ENCODE results near the gene SRSF9. TPM values are rescaled to one million over a fixed set of nuclear protein-coding genes. Genes with fewer than 3 reads are reported as not detected.
A peak's percentile ranks its signal among the peaks of the same experiment; 100 is the strongest.

SRSF9 gene
- total RNA-seq, 1 donor from 2014 or later, result 239 TPM

DNA sequence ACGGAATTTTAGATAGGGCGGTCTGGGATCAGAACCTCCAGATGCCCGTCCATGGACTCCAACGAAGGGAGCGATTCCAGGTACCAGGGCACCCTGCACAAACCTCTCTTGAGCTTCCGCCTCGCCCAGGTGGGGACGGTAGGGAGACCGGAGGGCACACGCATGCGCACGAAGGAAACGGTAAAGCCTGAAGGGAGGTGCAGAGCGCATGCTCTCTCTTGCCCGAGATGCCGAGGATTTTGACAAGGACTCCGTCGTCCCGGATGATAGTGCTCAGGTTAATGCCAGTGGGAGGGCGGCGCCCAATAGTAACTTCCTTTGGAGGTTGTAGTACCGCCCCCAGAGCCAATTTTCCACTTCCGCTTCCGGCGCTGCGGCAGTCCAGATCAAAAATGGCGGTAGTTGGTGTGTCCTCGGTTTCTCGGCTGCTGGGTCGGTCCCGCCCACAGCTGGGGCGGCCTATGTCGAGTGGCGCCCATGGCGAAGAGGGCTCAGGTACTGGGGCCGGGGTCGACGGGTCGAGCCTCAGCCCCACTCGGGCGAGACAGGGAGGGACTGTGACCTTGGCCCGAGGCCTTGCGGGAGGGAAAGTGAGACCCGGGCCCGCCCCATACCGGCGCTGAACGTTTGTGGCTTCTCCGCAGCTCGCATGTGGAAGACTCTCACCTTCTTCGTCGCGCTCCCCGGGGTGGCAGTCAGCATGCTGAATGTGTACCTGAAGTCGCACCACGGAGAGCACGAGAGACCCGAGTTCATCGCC lies 31.6 kb downstream of the SRSF9 start, which contains the start of gene COX6A1:
Gene COX6A1 (plus strand): TSS at position 379 of the 760 bp plus-strand sequence. CDS start 14 bp downstream, at position 393.
- DNase-seq (ENCODE audit: low spot score), result peak; percentile 97
- no peaks in the 10 kb centered on the region for H3K9me3 Mint-ChIP-seq
- H3K4me1 Mint-ChIP-seq (ENCODE audit: low read depth), result peaks cover 31% of the 10 kb centered on the region
- H3K27me3 Mint-ChIP-seq (ENCODE audit: insufficient read depth), result no peaks in the 10 kb centered on the region
- intact Hi-C loops (cut with micrococcal nuclease), result loop anchor here (1.0 to 10.0 kb wide), 12 partner anchors 8 to 597 kb away; partner anchors contain the start of genes GATC, MLEC, OASL and POP5
- peak within 1 kb of the TSS; percentile 100 for H3K4me3 Mint-ChIP-seq
- H3K27ac Mint-ChIP-seq, result peak within 1 kb of the TSS; percentile 98
- H3K36me3 Mint-ChIP-seq (ENCODE audit: low read depth), result peaks cover 22% of the 10 kb centered on the region

DNA sequence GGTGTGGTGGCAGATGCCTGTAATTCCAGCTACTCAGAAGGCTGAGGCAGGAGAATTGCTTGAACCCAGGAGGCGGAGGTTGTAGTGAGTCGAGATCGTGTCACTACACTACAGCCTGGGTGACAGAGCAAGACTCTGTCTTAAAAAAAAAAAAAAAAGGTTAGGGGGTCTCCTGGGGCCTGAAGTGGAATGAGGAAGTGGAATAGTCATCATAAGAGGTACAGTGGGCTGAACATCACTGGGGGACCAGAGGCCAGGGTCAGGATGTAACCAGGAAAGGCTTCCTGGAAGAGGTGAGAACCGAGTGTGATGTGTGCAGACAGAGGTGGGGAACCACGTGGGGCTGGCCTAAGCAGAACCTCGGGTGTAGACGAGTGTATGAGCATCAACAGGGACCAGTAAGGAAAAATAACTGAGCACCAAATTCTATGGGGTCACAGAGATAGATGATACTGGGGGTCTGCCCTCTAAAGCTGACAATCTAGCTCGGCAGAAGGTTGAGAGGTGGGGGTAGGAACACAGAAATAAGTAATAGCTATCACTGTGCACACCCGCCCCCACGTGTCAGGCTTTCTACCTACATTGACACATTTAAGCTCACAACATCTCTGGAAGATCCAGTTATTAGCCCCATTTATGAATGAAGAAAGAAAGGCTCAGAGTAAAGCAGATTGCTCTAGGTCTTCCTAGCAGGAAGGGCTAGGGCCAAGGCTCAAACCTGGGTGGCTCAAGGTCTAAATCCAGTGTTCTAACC lies 36.6 kb downstream of the SRSF9 start:
- DNase-seq (ENCODE audit: low spot score), result no peak
- Mint-ChIP-seq H3K36me3 (ENCODE audit: low read depth) (no peaks in the 10 kb centered on the region), H3K4me1 (ENCODE audit: low read depth) (peaks cover 16% of the 10 kb centered on the region), H3K4me3 (no peak overlapping the region), H3K27ac (no peak overlapping the region), H3K9me3 (no peaks in the 10 kb centered on the region), H3K27me3 (ENCODE audit: insufficient read depth) (peaks cover 7% of the 10 kb centered on the region)
- intact Hi-C loops (cut with micrococcal nuclease), result loop anchor here (10.0 kb wide), 2 partner anchors 318 to 602 kb away; partner anchors contain the start of genes OASL and RAB35

DNA sequence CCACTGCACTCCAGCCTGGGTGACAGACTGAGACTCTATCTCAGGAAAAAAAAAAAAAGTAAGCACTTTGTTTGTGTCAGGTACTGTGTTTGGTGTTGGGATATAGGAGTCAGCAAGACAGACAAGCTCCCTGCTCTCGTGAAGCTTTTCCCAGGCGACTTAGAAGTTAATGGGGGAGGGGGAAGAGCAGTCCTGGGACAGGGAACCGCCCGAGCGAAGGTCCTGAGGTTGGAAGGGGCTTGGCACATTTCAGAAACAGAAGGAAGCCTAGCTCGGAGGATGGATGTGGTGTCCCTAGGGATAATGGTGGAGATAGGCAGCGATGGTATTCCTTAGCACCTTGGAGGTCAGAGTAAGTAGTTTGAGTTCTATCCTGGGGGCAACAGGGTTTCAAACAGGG lies 40.2 kb downstream of the SRSF9 start:
- H3K9me3 Mint-ChIP-seq, result no peaks in the 10 kb centered on the region
- no peak overlapping the region for H3K4me3 Mint-ChIP-seq
- no peaks in the 10 kb centered on the region for H3K36me3 Mint-ChIP-seq (ENCODE audit: low read depth)
- H3K27me3 Mint-ChIP-seq (ENCODE audit: insufficient read depth), result peaks cover 15% of the 10 kb centered on the region
- intact Hi-C loops (cut with micrococcal nuclease), result no loop called here
- DNase-seq (ENCODE audit: low spot score), result no peak
- peaks cover 10% of the 10 kb centered on the region for H3K4me1 Mint-ChIP-seq (ENCODE audit: low read depth)
- no peak overlapping the region for H3K27ac Mint-ChIP-seq

DNA sequence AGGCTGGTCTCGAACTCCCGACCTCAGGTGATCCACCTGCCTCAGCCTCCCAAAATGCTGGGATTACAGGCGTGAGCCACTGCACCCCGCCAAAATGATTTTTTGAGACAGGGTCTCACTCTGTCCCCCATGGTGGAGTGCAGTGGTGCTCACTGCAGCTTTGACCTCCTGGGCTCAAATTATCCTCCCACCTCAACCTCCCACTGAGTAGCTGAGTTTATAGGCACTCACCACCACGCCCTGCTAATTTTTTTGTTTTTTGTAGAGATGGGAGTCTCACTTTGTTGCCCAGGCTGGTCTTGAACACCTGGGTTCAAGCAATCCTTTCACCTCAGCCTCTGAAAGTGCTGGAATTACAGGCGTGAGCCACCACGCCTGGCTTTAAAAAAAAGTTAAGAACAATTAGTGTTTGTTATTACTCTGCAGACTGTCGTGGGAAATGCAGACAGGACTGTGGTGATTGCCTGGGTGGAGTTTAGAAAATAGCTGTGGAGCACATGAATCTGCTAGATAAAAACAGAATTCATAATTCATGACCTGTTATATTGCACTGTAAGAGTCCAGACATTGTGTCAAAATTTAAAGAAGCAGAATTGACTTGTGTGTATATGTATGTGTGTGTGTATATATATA lies 40.8 kb downstream of the SRSF9 start:
- Mint-ChIP-seq H3K36me3 (ENCODE audit: low read depth) (no peaks in the 10 kb centered on the region), H3K4me3 (no peak overlapping the region), H3K27ac (no peak overlapping the region), H3K4me1 (ENCODE audit: low read depth) (peaks cover 10% of the 10 kb centered on the region), H3K9me3 (no peaks in the 10 kb centered on the region), H3K27me3 (ENCODE audit: insufficient read depth) (peaks cover 18% of the 10 kb centered on the region)
- DNase-seq (ENCODE audit: low spot score), result no peak
- intact Hi-C loops (cut with micrococcal nuclease), result no loop called here

DNA sequence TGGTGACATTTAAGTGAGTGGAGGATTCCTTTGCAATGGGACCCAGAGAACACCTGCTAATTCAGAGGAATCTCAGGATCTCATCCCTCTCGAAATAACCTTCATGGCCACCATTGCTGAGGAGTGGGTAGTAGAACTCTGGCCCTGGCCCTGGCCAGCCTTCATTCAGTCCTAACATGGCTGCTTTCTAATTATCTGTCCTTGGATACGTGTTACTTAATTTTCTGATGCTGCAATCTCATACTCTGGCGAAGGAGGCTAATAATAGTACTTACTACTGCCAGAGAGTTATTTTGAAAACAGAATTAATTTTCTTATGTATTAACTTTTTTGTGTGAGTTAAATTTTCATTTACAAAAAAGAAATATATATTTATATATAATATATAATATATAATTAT lies 43.8 kb downstream of the SRSF9 start:
- Mint-ChIP-seq H3K27ac (no peak overlapping the region), H3K9me3 (no peaks in the 10 kb centered on the region), H3K27me3 (ENCODE audit: insufficient read depth) (peaks cover 22% of the 10 kb centered on the region), H3K4me3 (no peak overlapping the region), H3K4me1 (ENCODE audit: low read depth) (peaks cover 4% of the 10 kb centered on the region), H3K36me3 (ENCODE audit: low read depth) (no peaks in the 10 kb centered on the region)
- intact Hi-C loops (cut with micrococcal nuclease), result no loop called here
- no peak for DNase-seq (ENCODE audit: low spot score)

DNA sequence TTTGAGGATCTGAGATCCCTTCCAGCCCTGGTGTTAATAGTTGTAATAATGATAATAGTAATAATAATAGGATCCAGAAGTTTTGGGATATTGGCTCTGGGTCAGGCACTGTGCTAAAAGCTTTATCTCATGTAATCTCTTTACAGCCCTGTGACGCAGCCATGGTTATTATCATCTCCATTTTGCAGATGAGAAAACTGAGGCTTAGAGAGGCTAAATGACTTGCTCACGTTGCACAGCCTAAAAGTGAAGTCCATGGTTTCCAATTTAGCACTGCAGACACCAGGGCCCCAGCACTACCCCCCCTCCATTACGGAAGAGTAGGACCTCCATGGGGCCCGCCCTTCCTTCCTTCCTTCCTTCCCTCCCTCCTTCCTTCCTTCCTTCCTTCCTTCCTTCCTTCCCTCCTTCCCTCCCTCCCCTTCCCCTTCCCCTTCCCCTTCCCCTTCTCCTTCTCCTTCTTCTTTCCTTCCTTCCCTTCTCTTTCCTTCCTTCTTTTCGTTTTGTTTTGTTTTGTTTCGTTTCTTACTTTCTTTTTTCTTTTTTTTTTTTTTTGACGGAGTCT lies 46.6 kb downstream of the SRSF9 start:
- Mint-ChIP-seq H3K9me3 (no peaks in the 10 kb centered on the region), H3K27me3 (ENCODE audit: insufficient read depth) (peaks cover 22% of the 10 kb centered on the region), H3K36me3 (ENCODE audit: low read depth) (no peaks in the 10 kb centered on the region), H3K27ac (no peak overlapping the region), H3K4me1 (ENCODE audit: low read depth) (no peaks in the 10 kb centered on the region), H3K4me3 (no peak overlapping the region)
- no peak for DNase-seq (ENCODE audit: low spot score)
- intact Hi-C loops (cut with micrococcal nuclease), result no loop called here

DNA sequence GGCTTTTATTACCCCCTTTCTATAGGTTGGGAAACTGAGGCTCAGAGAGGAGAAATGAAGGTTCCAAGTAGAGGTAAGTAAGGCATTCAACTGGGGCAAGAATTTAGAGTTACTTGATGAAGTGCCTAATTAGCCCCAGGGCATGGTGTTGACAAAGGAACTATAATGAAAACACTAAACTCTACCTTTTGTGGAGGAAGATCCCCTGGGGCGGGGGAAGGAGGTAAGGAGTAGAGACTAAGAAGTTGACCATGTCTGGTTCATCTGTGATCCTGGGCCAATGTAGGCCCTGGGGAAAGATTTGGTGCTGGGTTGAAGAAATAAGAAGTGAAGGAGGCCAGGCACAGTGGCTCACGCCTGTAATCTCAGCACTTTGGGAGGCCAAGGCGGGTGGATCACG lies 47.8 kb downstream of the SRSF9 start:
- Mint-ChIP-seq H3K27ac (no peak overlapping the region), H3K27me3 (ENCODE audit: insufficient read depth) (peaks cover 17% of the 10 kb centered on the region), H3K4me1 (ENCODE audit: low read depth) (no peaks in the 10 kb centered on the region), H3K9me3 (no peaks in the 10 kb centered on the region), H3K4me3 (no peak overlapping the region), H3K36me3 (ENCODE audit: low read depth) (no peaks in the 10 kb centered on the region)
- intact Hi-C loops (cut with micrococcal nuclease), result no loop called here
- no peak for DNase-seq (ENCODE audit: low spot score)

DNA sequence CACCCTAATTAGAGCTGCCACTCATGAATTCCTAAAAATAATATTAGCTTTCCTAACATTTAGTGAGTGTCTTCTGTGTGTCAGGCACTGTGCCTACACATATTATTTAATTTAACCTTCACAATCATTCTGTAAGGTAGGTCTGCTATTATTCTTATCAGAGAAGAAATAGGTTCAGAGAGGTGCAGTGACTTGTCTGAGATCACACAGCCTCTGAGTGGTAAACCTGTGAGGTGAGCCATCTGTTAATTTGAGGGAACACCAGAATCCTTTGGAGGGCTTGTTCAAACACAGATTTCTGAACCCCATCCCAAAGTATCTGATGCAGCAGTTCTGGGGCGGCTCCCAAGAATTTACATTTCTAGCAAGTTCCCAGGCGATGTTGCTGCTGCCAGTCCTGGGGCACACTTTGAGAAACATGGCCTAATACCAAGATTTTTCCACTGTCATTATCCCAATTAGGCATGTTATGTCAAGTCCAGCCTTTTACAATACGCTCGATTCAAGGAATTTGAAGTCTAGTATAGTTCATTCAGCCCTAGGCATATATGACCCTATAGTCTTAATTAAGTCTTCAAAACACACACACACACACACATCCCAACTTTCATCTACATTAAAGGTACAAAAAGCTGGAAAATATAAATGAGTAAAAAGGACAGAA lies 51.5 kb downstream of the SRSF9 start:
- Mint-ChIP-seq H3K36me3 (ENCODE audit: low read depth) (no peaks in the 10 kb centered on the region), H3K27me3 (ENCODE audit: insufficient read depth) (peaks cover 11% of the 10 kb centered on the region), H3K4me1 (ENCODE audit: low read depth) (no peaks in the 10 kb centered on the region), H3K4me3 (no peak overlapping the region), H3K9me3 (no peaks in the 10 kb centered on the region), H3K27ac (no peak overlapping the region)
- intact Hi-C loops (cut with micrococcal nuclease), result no loop called here
- no peak for DNase-seq (ENCODE audit: low spot score)

DNA sequence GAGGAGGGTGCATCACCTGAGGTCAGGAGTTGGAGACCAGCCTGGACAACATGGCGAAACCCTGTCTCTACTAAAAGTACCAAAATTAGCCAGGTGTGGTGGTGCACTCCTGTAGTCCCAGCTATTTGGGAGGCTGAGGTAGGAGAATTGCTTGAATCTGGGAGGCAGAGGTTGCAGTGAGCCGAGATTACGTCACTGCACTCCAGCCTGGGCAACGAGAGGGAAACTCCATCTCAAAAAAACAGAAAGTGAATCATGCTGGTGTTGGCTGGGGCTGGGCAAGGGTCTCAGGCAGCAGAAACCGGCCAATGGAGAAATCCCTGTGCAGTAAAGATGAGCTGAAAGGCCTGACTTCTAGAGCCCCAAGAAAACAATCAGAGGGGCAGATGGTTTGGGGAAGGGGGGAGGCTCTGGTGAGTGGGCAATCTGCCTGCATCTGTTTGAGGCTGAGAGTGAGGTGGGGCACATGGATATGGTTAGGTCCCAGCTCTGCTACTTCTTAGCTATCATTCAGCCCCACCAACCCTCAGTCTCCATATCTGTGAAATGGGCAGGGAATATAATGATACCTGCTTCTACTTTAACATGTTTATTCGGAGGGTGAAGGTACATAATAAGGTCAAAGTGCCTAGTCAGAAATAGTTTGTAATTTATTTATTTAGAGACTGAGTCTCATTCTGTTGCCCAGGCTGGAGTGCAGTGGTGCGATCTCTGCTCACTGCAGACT lies 52.9 kb downstream of the SRSF9 start:
- H3K4me1 Mint-ChIP-seq (ENCODE audit: low read depth), result no peaks in the 10 kb centered on the region
- H3K27me3 Mint-ChIP-seq (ENCODE audit: insufficient read depth), result peaks cover 10% of the 10 kb centered on the region
- no peak overlapping the region for H3K4me3 Mint-ChIP-seq
- H3K9me3 Mint-ChIP-seq, result no peaks in the 10 kb centered on the region
- H3K36me3 Mint-ChIP-seq (ENCODE audit: low read depth), result no peaks in the 10 kb centered on the region
- intact Hi-C loops (cut with micrococcal nuclease), result no loop called here
- no peak overlapping the region for H3K27ac Mint-ChIP-seq
- no peak for DNase-seq (ENCODE audit: low spot score)

DNA sequence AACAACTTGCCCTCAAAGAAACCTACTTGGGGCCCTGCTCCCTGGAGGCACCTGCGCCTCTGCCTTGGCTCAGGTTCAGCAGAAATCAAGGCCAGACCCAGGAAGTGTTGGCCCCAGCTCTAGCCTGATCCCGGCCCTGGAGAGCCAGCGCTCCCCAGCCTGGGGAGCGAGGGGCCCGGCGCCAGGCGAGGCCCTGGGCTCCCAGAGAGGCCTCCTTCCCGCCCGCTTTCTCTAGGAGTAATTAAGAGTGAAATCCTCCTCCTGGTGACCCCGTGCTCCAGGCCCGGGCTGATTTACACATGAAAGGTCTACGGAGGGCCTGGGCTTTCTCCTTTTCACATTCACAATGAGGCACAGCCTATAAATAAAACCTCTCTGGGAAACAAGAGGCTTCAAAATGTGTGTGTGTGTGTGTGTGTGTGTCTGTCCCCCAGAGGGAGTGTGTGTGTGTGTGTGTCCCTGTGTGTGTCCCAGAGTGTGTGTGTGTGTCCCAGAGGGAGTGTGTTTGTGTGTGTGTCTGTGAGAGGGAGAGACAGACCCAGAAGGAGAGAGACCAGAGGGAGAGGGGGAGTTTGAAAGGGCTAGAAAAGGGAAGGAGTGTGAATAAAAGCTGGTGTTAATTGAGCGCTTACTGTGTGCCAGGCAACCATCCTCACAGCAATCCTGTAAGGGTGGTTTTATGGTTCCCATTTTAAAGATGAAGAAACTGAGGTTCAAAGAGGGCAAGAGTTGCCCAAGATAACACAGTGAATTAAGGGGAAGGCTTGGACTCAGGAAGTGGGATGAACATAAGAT lies 55.5 kb downstream of the SRSF9 start:
- H3K27me3 Mint-ChIP-seq (ENCODE audit: insufficient read depth), result peaks cover 7% of the 10 kb centered on the region
- H3K9me3 Mint-ChIP-seq, result no peaks in the 10 kb centered on the region
- H3K27ac Mint-ChIP-seq, result no peak overlapping the region
- H3K4me1 Mint-ChIP-seq (ENCODE audit: low read depth), result no peaks in the 10 kb centered on the region
- no peaks in the 10 kb centered on the region for H3K36me3 Mint-ChIP-seq (ENCODE audit: low read depth)
- intact Hi-C loops (cut with micrococcal nuclease), result no loop called here
- DNase-seq (ENCODE audit: low spot score), result no peak
- H3K4me3 Mint-ChIP-seq, result no peak overlapping the region

DNA sequence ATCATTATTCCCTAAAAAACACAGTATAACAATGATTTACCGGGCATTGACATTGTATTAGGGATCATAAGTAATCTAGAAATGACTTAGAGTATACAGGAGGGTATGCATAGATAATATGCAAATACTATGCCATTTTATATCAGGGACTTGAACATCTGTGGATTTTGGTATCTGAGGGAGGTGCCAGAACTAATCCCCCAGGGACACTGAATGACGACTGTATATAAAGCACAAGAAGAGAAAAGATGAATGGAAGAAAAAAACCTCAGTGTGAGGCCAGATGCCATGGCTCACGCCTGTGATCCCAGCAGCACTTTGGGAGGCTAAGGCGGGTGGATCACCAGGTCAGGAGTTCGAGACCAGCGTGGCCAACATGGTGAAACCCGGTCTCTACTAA lies 57.1 kb downstream of the SRSF9 start:
- no peaks in the 10 kb centered on the region for H3K4me1 Mint-ChIP-seq (ENCODE audit: low read depth)
- H3K4me3 Mint-ChIP-seq, result no peak overlapping the region
- DNase-seq (ENCODE audit: low spot score), result no peak
- intact Hi-C loops (cut with micrococcal nuclease), result no loop called here
- H3K27me3 Mint-ChIP-seq (ENCODE audit: insufficient read depth), result no peaks in the 10 kb centered on the region
- no peaks in the 10 kb centered on the region for H3K36me3 Mint-ChIP-seq (ENCODE audit: low read depth)
- H3K27ac Mint-ChIP-seq, result no peak overlapping the region
- H3K9me3 Mint-ChIP-seq, result no peaks in the 10 kb centered on the region

All from activated T-helper 1 cell treated with anti-CD3 and anti-CD28 coated beads, Interleukin-12 subunit alpha, Interleukin-12 subunit beta, Interleukin-2, Interleukin-4 antibody, amounts not matched to agents 30 ng/mL and 10 ng/mL and 1 ng/mL, durations not matched to agents 14 hours and 24 hours and 36 hours (primary cell).